ENCODE data around the gene INKA1. TPM values are rescaled to one million over a fixed set of nuclear protein-coding genes. Genes with fewer than 3 reads are reported as not detected.

Gene INKA1
- total RNA-seq, 2 donors from 2014 or later: 5.6 to 5.9 TPM

GRCh38 chr3:49845694-49846093 is 42.6 kb downstream of the INKA1 start:
- no peak for DNase-seq (ENCODE audit: low spot score)
- intact Hi-C loops (cut with DNase I): no loop called here

Small RNAs within 50 kb of the gene (microRNA-seq; reads per million reads assigned to microRNA genes)
- 0.26 to 0.32 reads per million in 2 donors for gene MIR5193 (ENCODE audit: borderline microRNAs expressed in 2 of 2)

Other genes starting within 250 kb of the INKA1 start
- under 1 TPM; 0.42 to 0.48 TPM for gene BSN, start 248.8 kb upstream of the INKA1 start, total RNA-seq
- 10 to 100 TPM; 51.8 to 52.5 TPM for gene APEH, start 128.9 kb upstream of the INKA1 start, total RNA-seq
- 1 to 10 TPM; 3.0 to 9.1 TPM for gene MST1, start 113.8 kb upstream of the INKA1 start, total RNA-seq
- 10 to 100 TPM; 28.3 to 29.5 TPM for gene RNF123, start 113.7 kb upstream of the INKA1 start, total RNA-seq
- gene AMIGO3, start 83.6 kb upstream of the INKA1 start, total RNA-seq: not detected
- 10 to 100 TPM; 28.8 to 29.6 TPM for gene GMPPB, start 79.3 kb upstream of the INKA1 start, total RNA-seq
- gene IP6K1, start 16.7 kb upstream of the INKA1 start, total RNA-seq: 10 to 100 TPM; 31.5 to 33.3 TPM
- under 1 TPM; 0.29 to 0.46 TPM for gene CDHR4, start 3.4 kb upstream of the INKA1 start, total RNA-seq
- 10 to 100 TPM; 32.1 to 56.9 TPM for gene UBA7, start 10.7 kb downstream of the INKA1 start, total RNA-seq
- gene TRAIP, start 53.3 kb downstream of the INKA1 start, total RNA-seq: 1 to 10 TPM; 1.5 to 2.2 TPM
- gene CAMKV, start 66.6 kb downstream of the INKA1 start, total RNA-seq: not detected
- gene MST1R, start 100.6 kb downstream of the INKA1 start, total RNA-seq: 1 to 10 TPM; 1.2 to 1.4 TPM
- gene MON1A, start 126.5 kb downstream of the INKA1 start, total RNA-seq: 1 to 10 TPM; 7.6 to 9.3 TPM
- 10 to 100 TPM; 53.4 to 62.6 TPM for gene RBM6, start 136.9 kb downstream of the INKA1 start, total RNA-seq

All from posterior vena cava (tissue), 2 donors.